Brain microvascular endothelial cell (primary cell): ENCODE measurements around the gene NLK.

ENCODE experiments used
- DNase-seq: peaks from one replicate; pipeline ENCODE4 v3.0.0-alpha.2; 2020
- H3K27ac ChIP-seq: fragments of 250-450 bp; sonication (Bioruptor Pico); 2 replicates; pipeline ENCODE4 v1.5.1; 2020; ENCODE audit warnings: mild to moderate bottlenecking, moderate library complexity
- H3K27me3 ChIP-seq: fragments of 250-450 bp; sonication (Bioruptor Pico); replicated peaks from 2 replicates; pipeline ENCODE4 v1.5.1; 2020; ENCODE audit warnings: mild to moderate bottlenecking
- H3K36me3 ChIP-seq: fragments of 250-450 bp; sonication (Bioruptor Pico); replicated peaks from 2 replicates; pipeline ENCODE4 v1.5.1; 2020; ENCODE audit warnings: mild to moderate bottlenecking
- H3K4me3 ChIP-seq: 2 replicates; pipeline ENCODE4 v1.5.1; 2011; ENCODE audit warnings: low read depth, mild to moderate bottlenecking, control low read depth, low read length, moderate library complexity
- in situ Hi-C: cut with HindIII; loops from 2 replicates; pipeline ENCODE4 v1.10.0; 2017; ENCODE audit warnings: low sequenced_read_pairs, low pct_ligation_motif_present
- TF ChIP-seq, protein P1 (sequence below): IDR thresholded peaks from 2 replicates; pipeline ENCODE4 v1.5.1; 2011; ENCODE audit warnings: low read depth, mild to moderate bottlenecking, moderate library complexity, low read length, control low read depth, inconsistent platforms; ENCODE audit errors: missing control alignments

Gene NLK

DNA sequence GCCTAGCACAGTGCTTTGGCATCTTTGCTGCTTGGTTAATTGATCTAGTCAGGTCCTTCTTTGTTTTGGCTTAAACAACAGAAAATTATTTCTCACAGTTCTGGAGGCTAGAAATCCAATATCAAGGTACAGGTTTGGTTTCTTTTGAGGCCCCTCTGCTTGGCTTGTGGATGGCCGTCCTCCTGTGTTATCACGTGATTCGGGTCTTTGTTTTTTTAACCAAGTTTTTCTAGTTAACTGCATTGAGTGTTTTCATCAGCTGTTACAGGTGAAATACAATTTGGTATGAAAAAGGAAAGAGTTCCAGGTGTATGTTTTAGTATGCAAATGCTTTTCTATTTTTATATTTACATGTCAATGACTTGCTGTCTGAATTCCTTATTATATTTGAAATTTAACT, 2.8 kb downstream of the NLK start:
- DNase-seq = no peak
- Histone ChIP-seq H3K27ac (no peak overlapping the region), H3K27me3 (no peaks in the 10 kb centered on the region), H3K4me3 (no peak overlapping the region), H3K36me3 (no peaks in the 10 kb centered on the region)
- TF ChIP-seq, protein P1, sequence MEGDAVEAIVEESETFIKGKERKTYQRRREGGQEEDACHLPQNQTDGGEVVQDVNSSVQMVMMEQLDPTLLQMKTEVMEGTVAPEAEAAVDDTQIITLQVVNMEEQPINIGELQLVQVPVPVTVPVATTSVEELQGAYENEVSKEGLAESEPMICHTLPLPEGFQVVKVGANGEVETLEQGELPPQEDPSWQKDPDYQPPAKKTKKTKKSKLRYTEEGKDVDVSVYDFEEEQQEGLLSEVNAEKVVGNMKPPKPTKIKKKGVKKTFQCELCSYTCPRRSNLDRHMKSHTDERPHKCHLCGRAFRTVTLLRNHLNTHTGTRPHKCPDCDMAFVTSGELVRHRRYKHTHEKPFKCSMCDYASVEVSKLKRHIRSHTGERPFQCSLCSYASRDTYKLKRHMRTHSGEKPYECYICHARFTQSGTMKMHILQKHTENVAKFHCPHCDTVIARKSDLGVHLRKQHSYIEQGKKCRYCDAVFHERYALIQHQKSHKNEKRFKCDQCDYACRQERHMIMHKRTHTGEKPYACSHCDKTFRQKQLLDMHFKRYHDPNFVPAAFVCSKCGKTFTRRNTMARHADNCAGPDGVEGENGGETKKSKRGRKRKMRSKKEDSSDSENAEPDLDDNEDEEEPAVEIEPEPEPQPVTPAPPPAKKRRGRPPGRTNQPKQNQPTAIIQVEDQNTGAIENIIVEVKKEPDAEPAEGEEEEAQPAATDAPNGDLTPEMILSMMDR = no peak
- in situ Hi-C loops = no loop called here

DNA sequence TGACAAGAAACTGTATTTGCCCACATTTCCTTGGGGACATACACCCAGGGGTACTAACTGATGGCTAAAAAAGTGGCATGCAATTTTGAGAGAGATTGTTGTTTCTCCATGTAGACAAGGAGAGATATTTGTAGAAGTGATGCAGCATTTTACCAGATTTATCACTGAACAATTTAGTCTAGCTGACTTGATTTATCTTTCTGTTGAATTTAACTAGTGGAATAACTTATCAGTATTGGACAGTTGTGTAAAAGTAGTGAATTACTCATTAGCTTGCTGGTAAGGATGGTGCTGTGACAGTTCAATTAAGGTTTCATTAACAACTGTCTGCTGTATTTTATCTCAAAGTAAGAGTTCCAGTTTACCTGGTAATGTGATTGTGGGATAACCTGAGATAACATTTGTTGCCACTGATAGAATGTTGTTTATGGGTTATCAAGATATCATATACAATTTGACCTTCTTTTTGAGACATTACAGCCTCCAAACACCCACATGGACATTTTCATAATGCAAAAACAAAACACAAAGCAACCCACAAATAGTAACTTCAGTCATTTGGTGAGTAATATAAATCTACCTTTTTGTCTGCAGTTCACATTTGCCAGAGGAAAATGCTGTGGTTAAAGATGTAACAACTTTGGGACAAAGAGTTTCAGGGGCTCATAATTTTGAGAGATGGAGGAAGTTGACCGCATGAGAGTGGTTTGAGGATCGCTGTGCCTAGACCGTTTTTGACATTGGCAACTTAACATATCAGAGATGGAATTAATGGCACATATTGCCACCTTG, 3.8 kb downstream of the NLK start:
- DNase-seq = no peak
- no peak overlapping the region for H3K4me3 ChIP-seq
- H3K36me3 ChIP-seq = no peaks in the 10 kb centered on the region
- TF ChIP-seq, protein P1 = no peak
- no peak overlapping the region for H3K27ac ChIP-seq
- in situ Hi-C loops = no loop called here
- no peaks in the 10 kb centered on the region for H3K27me3 ChIP-seq

GRCh38 chr17:28047806-28048205, 5.3 kb downstream of the NLK start:
- no peak overlapping the region for H3K4me3 ChIP-seq
- TF ChIP-seq, protein P1 = no peak
- no peaks in the 10 kb centered on the region for H3K36me3 ChIP-seq
- H3K27ac ChIP-seq = no peak overlapping the region
- H3K27me3 ChIP-seq = no peaks in the 10 kb centered on the region
- no peak for DNase-seq
- in situ Hi-C loops = no loop called here

- TF ChIP-seq, protein P1 = no peak
- Histone ChIP-seq H3K27me3 (no peaks in the 10 kb centered on the region), H3K4me3 (no peak overlapping the region), H3K27ac (no peak overlapping the region), H3K36me3 (no peaks in the 10 kb centered on the region)
- no peak for DNase-seq
- in situ Hi-C loops = no loop called here
These were observed 6.6 kb downstream of the NLK start for GRCh38 chr17:28049071-28049470.

DNA sequence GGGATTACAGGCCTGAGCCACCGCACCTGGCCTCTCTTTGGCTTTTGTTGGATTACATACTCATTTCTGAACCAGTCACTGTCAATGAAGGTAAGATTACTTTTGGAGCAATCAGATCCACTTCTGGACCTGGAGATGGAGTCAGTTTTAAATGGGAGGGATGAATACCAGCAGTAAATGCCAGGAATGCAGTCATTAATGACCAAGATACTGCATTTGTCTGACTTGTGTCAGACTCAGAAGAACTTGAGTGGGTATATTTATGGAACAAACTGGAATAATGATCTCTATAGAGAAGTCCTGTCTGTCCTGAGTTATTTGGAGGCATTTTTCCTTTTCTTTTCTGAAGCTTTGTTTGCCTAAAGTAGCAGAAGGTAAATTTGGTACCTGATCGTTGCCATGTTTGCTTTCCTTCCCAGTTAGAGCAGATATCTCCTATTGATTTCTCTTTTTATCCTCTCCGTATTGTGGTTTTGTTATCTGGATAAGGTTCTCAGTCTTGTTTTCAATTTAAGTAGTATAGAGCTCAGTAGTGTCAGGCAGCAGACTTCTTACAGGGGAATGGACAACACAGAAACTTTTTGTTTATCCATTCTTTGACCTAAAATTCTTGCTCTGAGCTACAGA, 10.7 kb downstream of the NLK start:
- TF ChIP-seq, protein P1 = no peak
- Histone ChIP-seq H3K27ac (no peak overlapping the region), H3K27me3 (no peaks in the 10 kb centered on the region), H3K36me3 (no peaks in the 10 kb centered on the region), H3K4me3 (no peak overlapping the region)
- in situ Hi-C loops = no loop called here
- no peak for DNase-seq
